ENCODE data around the gene ARFIP2. TPM values are rescaled to one million over a fixed set of nuclear protein-coding genes. Genes with fewer than 3 reads are reported as not detected.

The ARFIP2 gene
- total RNA-seq, 1 experiment from 2014 or later: 72.2 TPM

GRCh38 chr11:6427516-6427915 lies 53.6 kb downstream of the ARFIP2 start:
- no peak for TF ChIP-seq CTCF (IDR thresholded peaks at IDR 0.05; ENCODE audit: unreplicated experiment)
- Mint-ChIP-seq H3K27ac (ENCODE audit: unreplicated experiment) (no peak overlapping the region), H3K27me3 (ENCODE audit: unreplicated experiment) (peaks cover 76% of the 10 kb centered on the region), H3K36me3 (ENCODE audit: insufficient read depth, unreplicated experiment) (no peaks in the 10 kb centered on the region), H3K4me3 (ENCODE audit: low read depth, unreplicated experiment) (no peak overlapping the region), H3K4me1 (ENCODE audit: low read depth, unreplicated experiment) (no peaks in the 10 kb centered on the region), H3K9me3 (ENCODE audit: low read depth, unreplicated experiment) (no peaks in the 10 kb centered on the region)
- intact Hi-C loops (cut with micrococcal nuclease; ENCODE audit: unreplicated experiment): no loop called here
- no TSS peak for BruUV-seq (replicated peaks)
- CTCF ChIA-PET: interaction anchor here (0.6 kb wide), 1 partner anchor 1835 kb away, joined by 5 read pairs; no protein-coding TSS in a partner anchor
- DNase-seq: no peak

Other genes starting within 250 kb of the ARFIP2 start
- 39.7 and 43.9 TPM in 2 replicates for gene FHIP1B, start 246.7 kb downstream of the ARFIP2 start, total RNA-seq (2022)
- gene CNGA4, start 242.2 kb downstream of the ARFIP2 start, total RNA-seq (2022): 0.32 TPM in 1 of 2 replicates, not detected in the other
- gene CCKBR, start 221.5 kb downstream of the ARFIP2 start, total RNA-seq (2022): not detected in 2 replicates
- 19.5 and 26.4 TPM in 2 replicates for gene CAVIN3, start 160.8 kb downstream of the ARFIP2 start, total RNA-seq (2022)
- gene SMPD1, start 90.9 kb downstream of the ARFIP2 start, total RNA-seq (2022): 21.2 and 25.6 TPM in 2 replicates
- gene APBB1, start 62.2 kb downstream of the ARFIP2 start, total RNA-seq (2022): 2.8 and 2.9 TPM in 2 replicates
- 0.45 and 11.0 TPM in 2 replicates for gene HPX, start 40.3 kb downstream of the ARFIP2 start, total RNA-seq (2022)
- gene TRIM3, start 7.4 kb downstream of the ARFIP2 start, total RNA-seq (2022): 9.5 and 10.6 TPM in 2 replicates
- 41.7 and 45.7 TPM in 2 replicates for gene TIMM10B, start 170 bp upstream of the ARFIP2 start, total RNA-seq (2022)
- 41.2 and 41.8 TPM in 2 replicates for gene DNHD1, start 15.9 kb upstream of the ARFIP2 start, total RNA-seq (2022)
- gene RRP8, start 122.3 kb upstream of the ARFIP2 start, total RNA-seq (2022): 17.4 and 22.8 TPM in 2 replicates
- 85.7 and 87.0 TPM in 2 replicates for gene ILK, start 122.4 kb upstream of the ARFIP2 start, total RNA-seq (2022)
- gene TAF10, start 130.9 kb upstream of the ARFIP2 start, total RNA-seq (2022): 175 and 187 TPM in 2 replicates
- gene TPP1, start 138.1 kb upstream of the ARFIP2 start, total RNA-seq (2022): 70.6 and 71.5 TPM in 2 replicates
- 0.02 TPM in 1 of 2 replicates, not detected in the other for gene DCHS1, start 174.5 kb upstream of the ARFIP2 start, total RNA-seq (2022)
- 78.2 and 84.0 TPM in 2 replicates for gene MRPL17, start 202.0 kb upstream of the ARFIP2 start, total RNA-seq (2022)